HEK293T (cell line): ENCODE data around the gene GNAL.

ENCODE experiments used
- BHLHE40 ChIP-seq: fragments of 450-650 bp; IDR thresholded peaks from 2 replicates; pipeline ENCODE4 v1.6.1; 2016; ENCODE audit warnings: mild to moderate bottlenecking, moderate library complexity, borderline replicate concordance
- ELF4 ChIP-seq: fragments of 450-650 bp; IDR thresholded peaks from 2 replicates; pipeline ENCODE4 v1.6.1; 2017; ENCODE audit warnings: antibody characterized with exemption
- FOXA1 ChIP-seq: fragments of 450-650 bp; IDR thresholded peaks from 2 replicates; pipeline ENCODE4 v1.6.1; 2016; ENCODE audit warnings: mild to moderate bottlenecking
- FOXK2 ChIP-seq: fragments of 450-650 bp; IDR thresholded peaks from 2 replicates; pipeline ENCODE4 v1.6.1; 2016; ENCODE audit warnings: mild to moderate bottlenecking
- FOXM1 ChIP-seq: fragments of 450-650 bp; IDR thresholded peaks from 2 replicates; pipeline ENCODE4 v1.6.1; 2017; ENCODE audit warnings: mild to moderate bottlenecking, borderline replicate concordance
- HDGF ChIP-seq: fragments of 450-650 bp; IDR thresholded peaks from 2 replicates; pipeline ENCODE4 v1.6.1; 2017; ENCODE audit warnings: antibody characterized with exemption, borderline replicate concordance
- LEF1 ChIP-seq: fragments of 450-650 bp; IDR thresholded peaks from 2 replicates; pipeline ENCODE4 v1.6.1; 2017; ENCODE audit warnings: mild to moderate bottlenecking, borderline replicate concordance
- NFRKB ChIP-seq: fragments of 450-650 bp; IDR thresholded peaks from 2 replicates; pipeline ENCODE4 v1.6.1; 2016; ENCODE audit warnings: mild to moderate bottlenecking, moderate library complexity
- PKNOX1 ChIP-seq: fragments of 450-650 bp; IDR thresholded peaks from 2 replicates; pipeline ENCODE4 v1.6.1; 2016
- SP1 ChIP-seq: fragments of 450-650 bp; IDR thresholded peaks from 2 replicates; pipeline ENCODE4 v1.6.1; 2017
- SUZ12 ChIP-seq: fragments of 450-650 bp; IDR thresholded peaks from 2 replicates; pipeline ENCODE4 v1.6.1; 2016; ENCODE audit warnings: mild to moderate bottlenecking
- TARDBP ChIP-seq: fragments of 450-650 bp; IDR thresholded peaks from 2 replicates; pipeline ENCODE4 v1.6.1; 2016

DNA sequence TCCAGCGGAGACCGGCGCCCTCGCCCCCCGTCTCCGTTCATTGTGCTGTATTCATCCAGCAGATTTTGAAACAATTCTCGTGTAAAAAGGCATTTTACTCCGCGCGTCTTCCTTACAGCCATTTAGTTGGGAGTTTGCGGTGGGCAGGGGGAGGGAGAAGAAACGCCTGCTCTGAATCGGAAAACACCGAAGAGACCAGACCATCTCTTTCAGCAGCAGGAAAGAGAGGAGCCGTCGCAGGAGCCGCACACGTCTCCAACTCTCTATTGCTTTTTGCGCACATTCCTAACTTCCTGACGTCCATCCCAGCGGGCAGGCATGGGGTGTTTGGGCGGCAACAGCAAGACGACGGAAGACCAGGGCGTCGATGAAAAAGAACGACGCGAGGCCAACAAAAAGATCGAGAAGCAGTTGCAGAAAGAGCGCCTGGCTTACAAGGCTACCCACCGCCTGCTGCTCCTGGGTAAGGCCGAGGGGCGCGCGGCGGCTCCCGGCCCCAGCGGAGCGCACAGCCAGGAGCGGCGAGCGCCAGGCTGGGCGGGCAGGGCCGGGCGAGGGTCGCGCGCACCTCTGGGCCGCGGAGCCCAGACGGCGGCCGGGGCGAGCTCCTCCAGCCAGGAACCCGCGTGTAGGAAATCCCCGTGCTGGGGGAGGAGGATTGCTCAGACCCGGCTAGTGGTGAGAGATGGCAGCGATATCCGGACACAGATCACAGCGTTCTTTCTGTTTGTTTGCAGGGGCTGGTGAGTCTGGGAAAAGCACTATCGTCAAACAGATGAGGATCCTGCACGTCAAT, 63.2 kb downstream of the GNAL start:
- TF ChIP-seq LEF1 (no peak), BHLHE40 (no peak), NFRKB (no peak), FOXK2 (no peak), PKNOX1 (no peak), TARDBP (no peak), ELF4 (no peak), SP1 (no peak), SUZ12 (no peak), FOXM1 (no peak), FOXA1 (no peak), HDGF (no peak)
